ENCODE measurements around the gene HPX.

HPX gene, protein sequence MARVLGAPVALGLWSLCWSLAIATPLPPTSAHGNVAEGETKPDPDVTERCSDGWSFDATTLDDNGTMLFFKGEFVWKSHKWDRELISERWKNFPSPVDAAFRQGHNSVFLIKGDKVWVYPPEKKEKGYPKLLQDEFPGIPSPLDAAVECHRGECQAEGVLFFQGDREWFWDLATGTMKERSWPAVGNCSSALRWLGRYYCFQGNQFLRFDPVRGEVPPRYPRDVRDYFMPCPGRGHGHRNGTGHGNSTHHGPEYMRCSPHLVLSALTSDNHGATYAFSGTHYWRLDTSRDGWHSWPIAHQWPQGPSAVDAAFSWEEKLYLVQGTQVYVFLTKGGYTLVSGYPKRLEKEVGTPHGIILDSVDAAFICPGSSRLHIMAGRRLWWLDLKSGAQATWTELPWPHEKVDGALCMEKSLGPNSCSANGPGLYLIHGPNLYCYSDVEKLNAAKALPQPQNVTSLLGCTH

DNA sequence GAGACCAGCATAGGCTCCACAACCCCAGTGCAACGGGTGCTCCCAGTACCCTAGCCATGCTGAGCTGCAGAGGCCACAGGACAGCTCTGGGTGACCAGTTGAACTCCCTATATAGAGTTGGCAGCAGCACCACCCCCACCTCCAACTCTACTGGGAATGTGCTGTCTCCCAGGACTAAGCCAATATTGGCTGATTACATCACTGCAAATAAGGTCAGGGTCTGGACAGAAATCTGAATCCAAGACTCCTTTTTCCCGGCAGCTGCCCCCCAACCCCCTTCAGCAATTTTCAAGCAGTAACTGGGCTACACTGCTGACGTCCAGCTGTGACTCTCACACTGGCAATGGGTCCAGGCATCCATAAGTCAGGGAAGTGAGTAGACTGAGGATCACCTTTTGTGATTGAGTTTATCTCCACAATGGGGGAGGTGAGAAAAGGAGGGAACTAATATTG lies at the start of gene HPX:
HPX (minus strand) TSS at position 82 of the 453 bp plus-strand sequence; CDS start at position 58, 24 bp downstream.
- no peaks in the 10 kb centered on the region for H3K27me3 ChIP-seq (replicated peaks)
- DNase-seq, result no peak

DNA sequence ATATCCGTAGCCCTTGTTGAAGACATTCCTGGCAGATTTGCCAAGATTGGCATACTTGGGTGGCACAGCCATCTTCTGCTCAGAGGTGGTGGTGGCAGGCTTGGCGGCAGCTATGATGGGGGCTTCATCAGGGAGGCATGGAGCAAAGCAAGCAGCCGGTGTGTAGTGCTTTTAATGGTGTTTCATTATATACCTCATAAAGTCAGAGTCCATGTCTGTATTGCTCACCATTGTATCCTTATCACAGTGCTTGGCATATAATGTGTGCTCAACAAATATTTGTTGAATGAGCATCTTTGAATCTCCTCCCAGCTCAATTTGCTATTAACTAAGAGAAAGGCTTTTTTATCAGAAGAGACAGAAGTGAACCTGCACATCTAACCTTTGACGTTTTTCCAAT lies 48.5 kb upstream of the HPX start:
- no peak overlapping the region for H3K27ac ChIP-seq
- H3K27me3 ChIP-seq (replicated peaks), result no peaks in the 10 kb centered on the region
- no peak for DNase-seq
- TF ChIP-seq, protein P1, sequence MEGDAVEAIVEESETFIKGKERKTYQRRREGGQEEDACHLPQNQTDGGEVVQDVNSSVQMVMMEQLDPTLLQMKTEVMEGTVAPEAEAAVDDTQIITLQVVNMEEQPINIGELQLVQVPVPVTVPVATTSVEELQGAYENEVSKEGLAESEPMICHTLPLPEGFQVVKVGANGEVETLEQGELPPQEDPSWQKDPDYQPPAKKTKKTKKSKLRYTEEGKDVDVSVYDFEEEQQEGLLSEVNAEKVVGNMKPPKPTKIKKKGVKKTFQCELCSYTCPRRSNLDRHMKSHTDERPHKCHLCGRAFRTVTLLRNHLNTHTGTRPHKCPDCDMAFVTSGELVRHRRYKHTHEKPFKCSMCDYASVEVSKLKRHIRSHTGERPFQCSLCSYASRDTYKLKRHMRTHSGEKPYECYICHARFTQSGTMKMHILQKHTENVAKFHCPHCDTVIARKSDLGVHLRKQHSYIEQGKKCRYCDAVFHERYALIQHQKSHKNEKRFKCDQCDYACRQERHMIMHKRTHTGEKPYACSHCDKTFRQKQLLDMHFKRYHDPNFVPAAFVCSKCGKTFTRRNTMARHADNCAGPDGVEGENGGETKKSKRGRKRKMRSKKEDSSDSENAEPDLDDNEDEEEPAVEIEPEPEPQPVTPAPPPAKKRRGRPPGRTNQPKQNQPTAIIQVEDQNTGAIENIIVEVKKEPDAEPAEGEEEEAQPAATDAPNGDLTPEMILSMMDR (IDR thresholded peaks at IDR 0.05; ENCODE audit: low read depth, low read length, missing control alignments), result no peak
- in situ Hi-C loops (cut with HindIII; ENCODE audit: low pct_ligation_motif_present, low sequenced_read_pairs), result no loop called here
- no peak overlapping the region for H3K4me3 ChIP-seq (ENCODE audit: low read depth, low read length)
- H3K36me3 ChIP-seq (replicated peaks), result peaks cover 24% of the 10 kb centered on the region

More for the DNA sequence above, at the start of gene HPX:
- TF ChIP-seq, protein P1 (IDR thresholded peaks at IDR 0.05; ENCODE audit: low read depth, low read length, missing control alignments), result no peak
- H3K36me3 ChIP-seq (replicated peaks), result no peaks in the 10 kb centered on the region
- no peak within 1 kb of the TSS for H3K4me3 ChIP-seq (ENCODE audit: low read depth, low read length)
- in situ Hi-C loops (cut with HindIII; ENCODE audit: low pct_ligation_motif_present, low sequenced_read_pairs), result no loop called here
- no peak within 1 kb of the TSS for H3K27ac ChIP-seq

DNA sequence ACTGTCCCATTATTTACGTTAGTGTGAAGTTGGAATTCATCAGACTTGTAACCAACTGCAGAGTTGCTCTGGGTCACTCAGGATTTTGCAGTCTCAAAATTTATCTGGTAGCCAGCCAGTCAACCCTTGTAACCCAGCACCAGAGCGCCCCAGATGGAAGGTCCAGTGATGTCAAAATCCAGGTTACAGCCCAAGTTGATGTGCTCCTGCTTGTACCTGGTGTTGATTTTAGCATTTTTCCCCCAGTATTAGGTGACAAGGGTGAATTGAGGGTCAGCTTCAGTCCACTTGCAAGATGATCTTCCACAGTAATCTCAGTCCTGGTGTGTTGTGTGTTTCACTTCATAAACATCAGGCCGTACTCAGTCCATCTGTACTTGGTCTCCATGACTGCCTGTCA lies 48.0 kb upstream of the HPX start:
- Histone ChIP-seq H3K27me3 (replicated peaks) (no peaks in the 10 kb centered on the region), H3K4me3 (ENCODE audit: low read depth, low read length) (no peak overlapping the region), H3K36me3 (replicated peaks) (peaks cover 24% of the 10 kb centered on the region), H3K27ac (no peak overlapping the region)
- TF ChIP-seq, protein P1 (IDR thresholded peaks at IDR 0.05; ENCODE audit: low read depth, low read length, missing control alignments), result no peak
- DNase-seq, result no peak
- in situ Hi-C loops (cut with HindIII; ENCODE audit: low pct_ligation_motif_present, low sequenced_read_pairs), result no loop called here

DNA sequence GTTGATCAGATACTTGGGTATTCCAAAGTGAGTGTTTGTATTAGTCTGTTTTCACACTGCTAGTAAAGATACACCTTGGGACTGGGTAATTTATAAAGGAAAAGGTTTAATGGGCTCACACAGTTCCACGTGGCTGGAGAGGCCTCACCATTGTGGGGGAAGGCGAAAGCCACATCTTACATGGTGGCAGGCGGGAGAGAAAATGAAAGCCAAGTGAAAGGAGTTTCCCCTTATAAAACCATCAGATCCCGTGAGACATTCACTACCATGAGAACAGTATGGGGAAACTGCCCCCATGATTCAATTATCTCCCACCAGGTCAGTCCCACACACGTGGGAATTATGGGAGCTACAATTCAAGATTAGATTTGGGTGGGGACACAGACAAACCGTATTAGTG lies 47.6 kb upstream of the HPX start:
- H3K27ac ChIP-seq, result no peak overlapping the region
- in situ Hi-C loops (cut with HindIII; ENCODE audit: low pct_ligation_motif_present, low sequenced_read_pairs), result no loop called here
- DNase-seq, result no peak
- H3K36me3 ChIP-seq (replicated peaks), result peaks cover 25% of the 10 kb centered on the region
- no peaks in the 10 kb centered on the region for H3K27me3 ChIP-seq (replicated peaks)
- H3K4me3 ChIP-seq (ENCODE audit: low read depth, low read length), result no peak overlapping the region
- TF ChIP-seq, protein P1 (IDR thresholded peaks at IDR 0.05; ENCODE audit: low read depth, low read length, missing control alignments), result no peak

DNA sequence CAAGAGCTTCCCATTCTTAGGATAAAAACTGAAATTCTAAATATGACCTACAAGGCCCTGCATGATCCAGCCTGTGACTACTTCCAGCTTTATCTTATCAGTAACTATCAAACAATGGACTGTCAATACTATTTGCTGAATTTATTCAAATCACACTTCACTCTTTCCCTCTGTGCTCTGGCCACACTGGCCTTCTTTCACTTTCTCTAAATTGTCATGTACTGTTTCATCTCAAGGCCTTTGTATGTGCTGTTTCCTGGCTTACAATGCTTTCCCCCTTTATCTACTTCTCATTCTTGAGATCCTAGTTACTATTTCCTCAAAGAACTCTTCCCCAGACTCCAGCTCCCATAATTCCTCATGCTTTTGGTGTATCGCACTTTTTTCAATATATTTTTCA lies 46.2 kb upstream of the HPX start:
- in situ Hi-C loops (cut with HindIII; ENCODE audit: low pct_ligation_motif_present, low sequenced_read_pairs), result no loop called here
- Histone ChIP-seq H3K27ac (no peak overlapping the region), H3K36me3 (replicated peaks) (peaks cover 29% of the 10 kb centered on the region), H3K4me3 (ENCODE audit: low read depth, low read length) (no peak overlapping the region), H3K27me3 (replicated peaks) (no peaks in the 10 kb centered on the region)
- DNase-seq, result no peak
- TF ChIP-seq, protein P1 (IDR thresholded peaks at IDR 0.05; ENCODE audit: low read depth, low read length, missing control alignments), result no peak

Data from brain microvascular endothelial cell (primary cell).